Heart left ventricle (tissue), 16 donors: ENCODE results near the gene GFPT1. TPM values are rescaled to one million over a fixed set of nuclear protein-coding genes. Genes with fewer than 3 reads are reported as not detected.

Source experiments
- ATAC-seq, 4 donors: fragments of 200-7000 bp; cut with Tn5 transposase; one replicate each; pipeline ENCODE4 v1.9.1; 2020 to 2022; ENCODE audit warnings: moderate library complexity in 4 of 4, mild to moderate bottlenecking in 3 of 4, moderate number of reproducible peaks in 1 of 4
- DNase-seq, 5 donors: peaks; one replicate each; pipeline ENCODE4 v3.0.0-alpha.2; 2020
- H3K27ac ChIP-seq, 12 donors: fragments of 200-600 bp; sonication (generic) in 4 of 12; one replicate each; pipeline versions ENCODE4 v1.5.0 to v1.8.0; 2016 to 2022; ENCODE audit warnings: mild to moderate bottlenecking in 2 of 12
- H3K27me3 ChIP-seq, 9 donors: fragments of 200-600 bp; sonication (generic) in 2 of 9; one replicate each; pipeline versions ENCODE4 v1.5.1 to v1.8.0; 2016 to 2022; ENCODE audit warnings: mild to moderate bottlenecking in 3 of 9
- H3K36me3 ChIP-seq, 9 donors: fragments of 200-600 bp; sonication (generic) in 2 of 9; one replicate each; pipeline versions ENCODE4 v1.5.0 to v1.8.0; 2018 to 2022; ENCODE audit warnings: mild to moderate bottlenecking in 2 of 9
- H3K4me1 ChIP-seq, 12 donors: fragments of 200-600 bp; sonication (generic) in 4 of 12; one replicate each; pipeline versions ENCODE4 v1.5.0 to v1.8.0; 2016 to 2022; ENCODE audit warnings: mild to moderate bottlenecking in 3 of 12
- H3K4me3 ChIP-seq, 12 donors: fragments of 200-600 bp; sonication (generic) in 4 of 12; one replicate each; pipeline versions ENCODE4 v1.5.0 to v1.8.0; 2017 to 2022; ENCODE audit warnings: mild to moderate bottlenecking in 9 of 12, moderate library complexity in 4 of 12
- H3K9me3 ChIP-seq, 12 donors: fragments of 200-600 bp; sonication (generic) in 4 of 12; one replicate each; pipeline versions ENCODE4 v1.5.0 to v1.8.0; 2016 to 2022; ENCODE audit warnings: mild to moderate bottlenecking in 1 of 12
- CTCF ChIP-seq, 12 donors: fragments of 200-600 bp; sonication (generic) in 4 of 12; IDR thresholded peaks; one replicate each; pipeline versions ENCODE4 v1.5.0 to v1.8.0; 2018 to 2022; ENCODE audit warnings: antibody characterized with exemption in 12 of 12, mild to moderate bottlenecking in 5 of 12
- POLR2A ChIP-seq, 2 donors: fragments of 450-650 bp; IDR thresholded peaks; one replicate each; pipeline ENCODE4 v1.6.1; 2017; ENCODE audit warnings: antibody characterized with exemption in 2 of 2, mild to moderate bottlenecking in 2 of 2, moderate library complexity in 2 of 2
- WGBS, 4 donors: extraction: QIAGEN DNeasy Blood & Tissue Kit in 2 of 4; methylation state at CpG; one replicate each; pipeline versions ENCODE4 v1.1.5 to v1.1.7; 2013 to 2018; 5-methylcytosine and 5-hydroxymethylcytosine counted together
- intact Hi-C, 10 donors: fragments of 100-400 bp; cut with DNase I; formaldehyde crosslinking; loops; one replicate each; pipeline versions ENCODE4 v1.11.1 to v1.14.2; 2022
- polyA plus RNA-seq, 2 donors: library from polyadenylated mRNA; stranded (reverse); fragments of 200-250 nt; gene quantifications; one replicate each; pipeline ENCODE4 v1.2.3, GENCODE V29; 2013
- total RNA-seq, 9 donors: library from RNA; depleted of rRNA in 2 of 9; stranded (reverse); fragments of >200 nt in 2 of 9; fragmentation: NEBNext Ultra II Directional in 3 of 9; extraction: Animal tissue kit (Norgen Biotek cat#: 25700) in 3 of 9; gene quantifications; one replicate each; pipeline versions ENCODE4 v1.1.0 to v1.2.4, GENCODE V29; 2016 to 2023
- donor health status: ischemic (EF 13 %, LVEDD 7.1; RV severe dilation, severe dysfunction).
- donor health status: healthy with polysubstance abuse.
- donor health status: DM: no; HTN: yes; CAD: no.
- donor health status: DM: no; HTN: no; CAD: no.
- donor health status: ischemic (EF 25% LVEDD 6.9; RV normal size, moderate dysfunction).
- donor health status: ischemic (EF 25% LVEDD 5.7; RV mildly dilated, moderate dysfunction).
- donor health status: healthy.
- donor health status: DM: yes; HTN: yes; CAD: no.
- donor health status: ischemic (EF 35%, LVEDD 5.7; RV mildly dilated, moderate dysfunction).
- donor health status: nonischemic (EF 11% LVEDD 7.7; RV severe dilation, severe dysfunction).
- donor health status: DM: yes; HTN: yes; CAD: no.
- donor health status: PGD.
- donor health status: ischemic (EF 29% LVEDD 5.4; RV normal size, mild dysfunction).
- donor health status: nonischemic (EF 23%, LVEDD 6.1; RV moderate dilation, normal function).

Gene GFPT1
- total and polyA plus RNA-seq, 11 donors, result 5.7 to 87.9 (median 46.2) TPM

GRCh38 chr2:69280796-69281412, 106.1 kb downstream of the GFPT1 start:
- DNase-seq (no peak), ATAC-seq (no peak)
- Histone ChIP-seq H3K36me3 (no peaks in the 10 kb centered on the region), H3K4me1 (no peaks in the 10 kb centered on the region), H3K9me3 (no peaks in the 10 kb centered on the region), H3K4me3 (no peak overlapping the region), H3K27ac (no peak overlapping the region), H3K27me3 (no peaks in the 10 kb centered on the region)
- no peak for TF ChIP-seq POLR2A (IDR thresholded peaks at IDR 0.05)
- TF ChIP-seq CTCF (IDR thresholded peaks at IDR 0.05), result no peak
- intact Hi-C loops, result no loop called here
- WGBS, 4 donors, result 95 to 98% (median 97%) methylated on average over 3 to 4 of the region's 4 CpGs

- WGBS, 4 donors, result 77 to 82% (median 80%) methylated on average over 9 of the region's 9 CpGs
- H3K4me3 ChIP-seq, result no peak overlapping the region
- H3K36me3 ChIP-seq, result no peaks in the 10 kb centered on the region
- no peaks in the 10 kb centered on the region for H3K9me3 ChIP-seq
- intact Hi-C loops, result no loop called here
- TF ChIP-seq POLR2A (IDR thresholded peaks at IDR 0.05), result no peak
- no peak for TF ChIP-seq CTCF (IDR thresholded peaks at IDR 0.05)
- H3K27me3 ChIP-seq, result no peaks in the 10 kb centered on the region
- DNase-seq (no peak), ATAC-seq (peak in 1 of 4 donors; percentile 32)
- H3K4me1 ChIP-seq, result no peaks in the 10 kb centered on the region
- H3K27ac ChIP-seq, result no peak overlapping the region
Observed at GRCh38 chr2:69279931-69280681, 106.9 kb downstream of the GFPT1 start.

- H3K9me3 ChIP-seq, result no peaks in the 10 kb centered on the region
- no peaks in the 10 kb centered on the region for H3K4me1 ChIP-seq
- TF ChIP-seq POLR2A (IDR thresholded peaks at IDR 0.05), result no peak
- H3K36me3 ChIP-seq, result no peaks in the 10 kb centered on the region
- intact Hi-C loops, result no loop called here
- H3K4me3 ChIP-seq, result no peak overlapping the region
- no peaks in the 10 kb centered on the region for H3K27me3 ChIP-seq
- H3K27ac ChIP-seq, result no peak overlapping the region
- 92 to 100% (median 97%) methylated on average over 2 of the region's 2 CpGs for WGBS, 4 donors
- no peak for ATAC-seq
- DNase-seq, result no peak
Observed at GRCh38 chr2:69279211-69279610, 107.8 kb downstream of the GFPT1 start.

GRCh38 chr2:69278366-69278765, 108.7 kb downstream of the GFPT1 start:
- TF ChIP-seq CTCF (IDR thresholded peaks at IDR 0.05) (no peak), POLR2A (IDR thresholded peaks at IDR 0.05) (no peak)
- Histone ChIP-seq H3K9me3 (no peaks in the 10 kb centered on the region), H3K27me3 (no peaks in the 10 kb centered on the region), H3K27ac (no peak overlapping the region), H3K4me3 (no peak overlapping the region), H3K4me1 (no peaks in the 10 kb centered on the region), H3K36me3 (no peaks in the 10 kb centered on the region)
- no peak for ATAC-seq
- intact Hi-C loops, result no loop called here
- DNase-seq, result no peak
- 38 to 41% (median 39%) methylated on average over 5 of the region's 5 CpGs for WGBS, 4 donors
